HG03432 (cell line): ENCODE measurements around the gene VCX3B.
"Not testable (repeated sequence)": the region's sequence is repeated elsewhere in the genome, so short reads cannot be mapped to it uniquely, and the experiment has no call there.

Experiments
- ATAC-seq: cut with Tn5 transposase; IDR thresholded peaks from one replicate; pipeline ENCODE4 v1.9.1; 2021; ENCODE audit warnings: mild to moderate bottlenecking, moderate library complexity; ENCODE audit not compliant: unreplicated experiment

VCX3B gene

GRCh38 chrX:8464530-8464929 lies at the start of gene VCX3B:
VCX3B (plus strand) TSS chrX:8464830; CDS start chrX:8465451, 621 bp downstream.
- not testable (repeated sequence) for ATAC-seq

GRCh38 chrX:8418301-8418700 lies 46.3 kb upstream of the VCX3B start:
- no peak for ATAC-seq

- ATAC-seq: no peak
Measured at GRCh38 chrX:8424912-8425311, 39.7 kb upstream of the VCX3B start.

GRCh38 chrX:8429692-8430249 lies 34.9 kb upstream of the VCX3B start:
- ATAC-seq: no peak

- no peak for ATAC-seq
Measured at GRCh38 chrX:8430444-8430843, 34.2 kb upstream of the VCX3B start.

GRCh38 chrX:8432396-8432795 lies 32.2 kb upstream of the VCX3B start:
- no peak for ATAC-seq

GRCh38 chrX:8433109-8434062 lies 31.2 kb upstream of the VCX3B start:
- no peak for ATAC-seq

GRCh38 chrX:8447368-8447767 lies 17.3 kb upstream of the VCX3B start:
- no peak for ATAC-seq

GRCh38 chrX:8452343-8452742 lies 12.3 kb upstream of the VCX3B start:
- not testable (repeated sequence) for ATAC-seq

GRCh38 chrX:8453611-8454010 lies 11.0 kb upstream of the VCX3B start:
- no peak for ATAC-seq

- ATAC-seq: no peak
Measured at GRCh38 chrX:8455557-8455956, 9.1 kb upstream of the VCX3B start.

- no peak for ATAC-seq
Measured at GRCh38 chrX:8462488-8462887, 2.1 kb upstream of the VCX3B start.

GRCh38 chrX:8484360-8484949 lies 19.8 kb downstream of the VCX3B start:
- no peak for ATAC-seq

- not testable (repeated sequence) for ATAC-seq
Measured at GRCh38 chrX:8495036-8495435, 30.4 kb downstream of the VCX3B start.

- ATAC-seq: no peak
Measured at GRCh38 chrX:8500203-8500602, 35.6 kb downstream of the VCX3B start.

GRCh38 chrX:8502101-8502500 lies 37.5 kb downstream of the VCX3B start:
- not testable (repeated sequence) for ATAC-seq

- no peak for ATAC-seq
Measured at GRCh38 chrX:8504451-8504850, 39.8 kb downstream of the VCX3B start.
